Upper lobe of right lung (tissue), 1 donor: ENCODE measurements around the gene DYRK2. TPM values are rescaled to one million over a fixed set of nuclear protein-coding genes. Genes with fewer than 3 reads are reported as not detected.

Experiments
- ATAC-seq: fragments of 200-7000 bp; cut with Tn5 transposase; one replicate; pipeline ENCODE4 v1.9.1; 2020; ENCODE audit warnings: mild to moderate bottlenecking, moderate library complexity
- DNase-seq: peaks from one replicate; pipeline ENCODE4 v3.0.0-alpha.2; 2020
- H3K27ac ChIP-seq: fragments of 200-600 bp; one replicate; pipeline ENCODE4 v1.8.0; 2022
- H3K27me3 ChIP-seq: fragments of 200-600 bp; one replicate; pipeline ENCODE4 v1.8.0; 2022; ENCODE audit warnings: mild to moderate bottlenecking
- H3K36me3 ChIP-seq: fragments of 200-600 bp; one replicate; pipeline ENCODE4 v1.8.0; 2022
- H3K4me1 ChIP-seq: fragments of 200-600 bp; one replicate; pipeline ENCODE4 v1.8.0; 2022
- H3K4me3 ChIP-seq: fragments of 200-600 bp; one replicate; pipeline ENCODE4 v1.8.0; 2022; ENCODE audit warnings: mild to moderate bottlenecking
- H3K9me3 ChIP-seq: fragments of 200-600 bp; one replicate; pipeline ENCODE4 v1.8.0; 2022
- intact Hi-C: fragments of 100-400 bp; cut with DNase I; formaldehyde crosslinking; loops from one replicate; pipeline ENCODE4 v1.11.0; 2022
- total RNA-seq: library from RNA; stranded (reverse); fragmentation: NEBNext Ultra II Directional; extraction: Animal tissue kit (Norgen Biotek cat#: 25700); gene quantifications from one replicate; pipeline ENCODE4 v1.2.1, GENCODE V29; 2021
- TF ChIP-seq, protein P1 (sequence below): fragments of 200-600 bp; IDR thresholded peaks from one replicate; pipeline ENCODE4 v1.8.0; 2022; ENCODE audit warnings: antibody characterized with exemption
- donor health status: DM: no; HTN: yes; CAD: no; lungs with severe emphysema.

The DYRK2 gene
- total RNA-seq, 1 donor from 2014 or later: 15.5 TPM

DNA sequence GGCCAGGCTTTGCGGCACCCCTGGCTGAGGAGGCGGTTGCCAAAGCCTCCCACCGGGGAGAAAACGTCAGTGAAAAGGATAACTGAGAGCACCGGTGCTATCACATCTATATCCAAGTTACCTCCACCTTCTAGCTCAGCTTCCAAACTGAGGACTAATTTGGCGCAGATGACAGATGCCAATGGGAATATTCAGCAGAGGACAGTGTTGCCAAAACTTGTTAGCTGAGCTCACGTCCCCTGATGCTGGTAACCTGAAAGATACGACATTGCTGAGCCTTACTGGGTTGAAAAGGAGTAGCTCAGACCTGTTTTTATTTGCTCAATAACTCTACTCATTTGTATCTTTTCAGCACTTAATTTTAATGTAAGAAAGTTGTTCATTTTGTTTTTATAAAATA lies 9.9 kb downstream of the DYRK2 start:
- Histone ChIP-seq H3K27me3 (no peaks in the 10 kb centered on the region), H3K4me1 (peaks cover 33% of the 10 kb centered on the region), H3K27ac (no peak overlapping the region), H3K36me3 (peaks cover 24% of the 10 kb centered on the region), H3K9me3 (no peaks in the 10 kb centered on the region), H3K4me3 (no peak overlapping the region)
- no peak for DNase-seq
- TF ChIP-seq, protein P1, sequence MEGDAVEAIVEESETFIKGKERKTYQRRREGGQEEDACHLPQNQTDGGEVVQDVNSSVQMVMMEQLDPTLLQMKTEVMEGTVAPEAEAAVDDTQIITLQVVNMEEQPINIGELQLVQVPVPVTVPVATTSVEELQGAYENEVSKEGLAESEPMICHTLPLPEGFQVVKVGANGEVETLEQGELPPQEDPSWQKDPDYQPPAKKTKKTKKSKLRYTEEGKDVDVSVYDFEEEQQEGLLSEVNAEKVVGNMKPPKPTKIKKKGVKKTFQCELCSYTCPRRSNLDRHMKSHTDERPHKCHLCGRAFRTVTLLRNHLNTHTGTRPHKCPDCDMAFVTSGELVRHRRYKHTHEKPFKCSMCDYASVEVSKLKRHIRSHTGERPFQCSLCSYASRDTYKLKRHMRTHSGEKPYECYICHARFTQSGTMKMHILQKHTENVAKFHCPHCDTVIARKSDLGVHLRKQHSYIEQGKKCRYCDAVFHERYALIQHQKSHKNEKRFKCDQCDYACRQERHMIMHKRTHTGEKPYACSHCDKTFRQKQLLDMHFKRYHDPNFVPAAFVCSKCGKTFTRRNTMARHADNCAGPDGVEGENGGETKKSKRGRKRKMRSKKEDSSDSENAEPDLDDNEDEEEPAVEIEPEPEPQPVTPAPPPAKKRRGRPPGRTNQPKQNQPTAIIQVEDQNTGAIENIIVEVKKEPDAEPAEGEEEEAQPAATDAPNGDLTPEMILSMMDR: no peak
- ATAC-seq: no peak
- intact Hi-C loops: no loop called here

DNA sequence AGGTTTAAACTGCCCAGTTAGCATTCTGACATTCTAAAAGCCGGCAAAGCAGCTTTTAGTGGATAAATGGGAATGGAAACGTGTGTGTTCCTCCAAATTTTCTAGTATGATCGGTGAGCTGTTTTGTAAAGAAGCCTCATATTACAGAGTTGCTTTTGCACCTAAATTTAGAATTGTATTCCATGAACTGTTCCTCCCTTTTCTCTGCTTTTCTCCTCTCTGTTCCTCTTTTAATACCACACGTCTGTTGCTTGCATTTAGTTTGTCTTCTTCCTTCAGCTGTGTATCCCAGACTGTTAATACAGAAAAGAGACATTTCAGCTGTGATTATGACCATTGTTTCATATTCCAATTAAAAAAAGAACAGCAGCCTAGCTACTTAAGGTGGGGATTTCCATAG lies 10.7 kb downstream of the DYRK2 start:
- DNase-seq (no peak), ATAC-seq (no peak)
- Histone ChIP-seq H3K27me3 (no peaks in the 10 kb centered on the region), H3K27ac (no peak overlapping the region), H3K4me3 (no peak overlapping the region), H3K36me3 (peaks cover 24% of the 10 kb centered on the region), H3K9me3 (no peaks in the 10 kb centered on the region), H3K4me1 (peaks cover 31% of the 10 kb centered on the region)
- intact Hi-C loops: no loop called here
- TF ChIP-seq, protein P1: no peak

DNA sequence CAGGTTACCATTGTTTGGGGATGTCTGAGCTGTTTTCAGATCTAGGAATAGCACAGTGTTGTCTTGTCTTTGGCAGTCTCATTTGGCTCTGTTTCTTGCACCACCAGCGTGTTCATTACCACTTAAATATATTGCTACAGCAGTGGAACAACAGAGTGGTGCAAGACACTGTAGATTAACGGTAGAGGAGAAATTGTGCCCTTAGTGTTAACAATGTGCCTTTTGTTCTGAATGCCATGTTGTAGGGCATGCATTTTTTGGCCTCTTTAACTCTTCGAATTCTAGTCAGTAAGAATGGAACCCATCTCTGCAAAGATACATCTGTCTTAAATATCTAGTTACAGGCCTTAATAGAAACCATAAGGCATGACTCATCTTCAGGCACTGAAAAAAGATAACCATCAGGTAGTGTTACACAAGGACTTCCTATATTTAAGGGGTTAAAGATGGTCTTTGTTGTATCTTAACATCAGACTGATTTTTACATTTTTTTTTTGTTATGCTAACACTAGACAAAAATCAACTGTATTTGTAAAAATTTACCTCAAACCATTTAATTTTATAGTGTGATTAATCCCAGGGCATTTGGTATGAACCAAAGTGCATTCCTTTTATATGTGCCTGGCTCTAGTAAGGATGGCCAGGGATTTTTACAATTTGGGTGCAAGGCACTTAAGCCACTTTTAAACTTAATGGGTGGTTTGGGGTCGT lies 12.9 kb downstream of the DYRK2 start:
- TF ChIP-seq, protein P1: no peak
- H3K27ac ChIP-seq: no peak overlapping the region
- peaks cover 24% of the 10 kb centered on the region for H3K36me3 ChIP-seq
- DNase-seq (no peak), ATAC-seq (no peak)
- intact Hi-C loops: no loop called here
- no peaks in the 10 kb centered on the region for H3K27me3 ChIP-seq
- H3K4me3 ChIP-seq: no peak overlapping the region
- peaks cover 23% of the 10 kb centered on the region for H3K4me1 ChIP-seq
- H3K9me3 ChIP-seq: no peaks in the 10 kb centered on the region

DNA sequence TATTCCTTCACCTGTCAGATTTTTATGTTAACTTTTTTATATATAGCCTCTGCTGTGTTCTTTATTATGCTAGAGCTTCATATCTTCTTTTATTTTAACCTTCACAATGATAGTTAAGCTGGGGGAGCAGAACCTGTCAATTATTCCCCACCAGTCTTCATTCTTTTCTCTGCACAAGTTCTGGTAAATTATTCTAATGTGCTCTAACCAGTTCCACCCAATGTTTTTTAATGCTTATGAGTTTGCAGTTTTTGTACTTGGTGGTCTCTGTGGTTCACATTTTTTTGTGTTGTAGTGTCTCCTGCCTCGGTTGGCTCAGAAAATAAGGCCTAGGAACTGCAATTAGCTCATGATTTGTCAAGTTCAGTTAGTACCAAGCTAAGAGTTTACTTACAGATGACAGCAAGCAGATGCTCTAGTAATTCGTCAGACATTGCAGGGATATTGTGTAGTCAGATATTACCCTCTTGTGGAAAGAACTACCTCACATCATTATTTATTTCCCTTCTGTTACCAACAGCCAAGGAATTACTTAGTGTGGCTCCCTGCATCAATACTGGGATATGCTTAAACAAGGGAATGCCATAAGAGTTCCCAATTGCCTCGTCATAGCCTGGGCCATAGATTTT lies 14.5 kb downstream of the DYRK2 start:
- intact Hi-C loops: no loop called here
- Histone ChIP-seq H3K4me1 (peaks cover 30% of the 10 kb centered on the region), H3K27ac (no peak overlapping the region), H3K36me3 (peaks cover 13% of the 10 kb centered on the region), H3K4me3 (no peak overlapping the region), H3K9me3 (no peaks in the 10 kb centered on the region), H3K27me3 (no peaks in the 10 kb centered on the region)
- ATAC-seq (no peak), DNase-seq (no peak)
- TF ChIP-seq, protein P1: no peak

DNA sequence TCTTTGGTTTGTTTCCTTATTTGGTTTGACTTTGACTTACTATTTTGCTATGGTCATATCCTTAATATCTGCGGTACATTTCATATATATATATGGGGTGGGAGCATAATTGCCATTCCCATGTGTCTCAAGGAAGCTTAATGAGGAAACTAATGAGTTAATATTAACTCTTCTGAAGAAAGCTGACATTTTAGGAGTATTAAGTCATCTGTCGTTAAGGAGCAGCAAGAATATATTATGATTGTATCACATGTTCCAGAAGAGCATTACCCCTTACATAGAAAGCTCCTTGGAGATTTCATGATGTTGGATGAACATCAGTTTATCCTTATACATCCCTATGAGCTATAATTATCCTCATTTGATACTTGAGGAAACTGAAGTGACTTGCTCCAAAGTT lies 15.6 kb downstream of the DYRK2 start:
- no peaks in the 10 kb centered on the region for H3K9me3 ChIP-seq
- ATAC-seq: no peak
- TF ChIP-seq, protein P1: no peak
- DNase-seq: no peak
- no peak overlapping the region for H3K27ac ChIP-seq
- intact Hi-C loops: no loop called here
- no peak overlapping the region for H3K4me3 ChIP-seq
- H3K4me1 ChIP-seq: peaks cover 30% of the 10 kb centered on the region
- H3K27me3 ChIP-seq: no peaks in the 10 kb centered on the region
- peaks cover 1% of the 10 kb centered on the region for H3K36me3 ChIP-seq
